DOHH2 (cell line): ENCODE data around the gene CKB.
"Not testable (repeated sequence)": the region's sequence is repeated elsewhere in the genome, so short reads cannot be mapped to it uniquely, and the experiment has no call there.

ENCODE experiments used
- H3F3A ChIP-seq: fragments of 200-600 bp; sonication (generic), shearing (Covaris generic); 2 replicates; pipeline ENCODE4 v1.6.0; 2016; ENCODE audit warnings: antibody characterized with exemption, mild to moderate bottlenecking; ENCODE audit not compliant: control insufficient read depth, insufficient read depth
- H3K27ac ChIP-seq: fragments of 200-600 bp; sonication (generic); 2 replicates; pipeline ENCODE4 v1.5.1; 2014; ENCODE audit warnings: low read depth, mild to moderate bottlenecking, low read length, moderate library complexity
- H3K27me3 ChIP-seq: fragments of 200-600 bp; sonication (generic); 2 replicates; pipeline ENCODE4 v1.6.1; 2014; ENCODE audit warnings: mild to moderate bottlenecking, low read length, mixed read lengths; ENCODE audit not compliant: control insufficient read depth
- H3K36me3 ChIP-seq: fragments of 200-600 bp; sonication (generic); 2 replicates; pipeline ENCODE4 v1.6.1; 2014; ENCODE audit warnings: mild to moderate bottlenecking, low read length, moderate library complexity, mixed read lengths; ENCODE audit not compliant: control insufficient read depth
- H3K4me1 ChIP-seq: fragments of 200-600 bp; sonication (generic); 2 replicates; pipeline ENCODE4 v1.6.1; 2014; ENCODE audit warnings: mild to moderate bottlenecking, low read length, mixed read lengths; ENCODE audit not compliant: control insufficient read depth
- H3K4me2 ChIP-seq: fragments of 200-600 bp; sonication (generic); 2 replicates; pipeline ENCODE4 v1.6.0; 2014; ENCODE audit warnings: mild to moderate bottlenecking, low read length, moderate library complexity
- H3K4me3 ChIP-seq: fragments of 200-600 bp; sonication (generic); 2 replicates; pipeline ENCODE4 v1.5.1; 2014; ENCODE audit warnings: mild to moderate bottlenecking, low read length, mixed read lengths
- H3K79me2 ChIP-seq: fragments of 200-600 bp; sonication (generic); 2 replicates; pipeline ENCODE4 v1.6.1; 2014; ENCODE audit warnings: mild to moderate bottlenecking, low read length, mixed read lengths; ENCODE audit not compliant: control insufficient read depth
- H3K9me2 ChIP-seq: fragments of 200-600 bp; sonication (generic); replicated peaks from 2 replicates; pipeline ENCODE4 v1.6.1; 2014; ENCODE audit warnings: mild to moderate bottlenecking, low read length, mixed read lengths; ENCODE audit not compliant: control insufficient read depth
- H3K9me3 ChIP-seq: fragments of 200-600 bp; sonication (generic); 2 replicates; pipeline ENCODE4 v1.6.1; 2014; ENCODE audit warnings: antibody characterized with exemption, low read length, mixed read lengths; ENCODE audit not compliant: control insufficient read depth, insufficient read depth
- H4K20me1 ChIP-seq: fragments of 200-600 bp; sonication (generic); 2 replicates; pipeline ENCODE4 v1.6.0; 2014; ENCODE audit warnings: low read depth, mild to moderate bottlenecking, antibody characterized with exemption, low read length, moderate library complexity; ENCODE audit not compliant: control insufficient read depth, insufficient read depth
- CTCF ChIP-seq: fragments of 200-600 bp; sonication (generic); IDR thresholded peaks from one replicate; pipeline ENCODE4 v1.5.1; 2014; ENCODE audit warnings: antibody characterized with exemption, mild to moderate bottlenecking, low read depth, low read length; ENCODE audit not compliant: poor library complexity, severe bottlenecking
- EZH2phosphoT487 ChIP-seq: fragments of 200-600 bp; sonication (generic); IDR thresholded peaks from 2 replicates; pipeline ENCODE4 v1.6.1; 2017; ENCODE audit warnings: borderline replicate concordance, mild to moderate bottlenecking, antibody characterized with exemption, low read length, moderate library complexity, mixed read lengths

CKB gene

GRCh38 chr14:103526247-103526913 is 3.8 kb upstream of the CKB start:
- Histone ChIP-seq H4K20me1 (no peaks in the 10 kb centered on the region), H3K36me3 (peaks cover 16% of the 10 kb centered on the region), H3K4me2 (no peak overlapping the region), H3K27ac (no peak overlapping the region), H3K9me3 (no peaks in the 10 kb centered on the region), H3K79me2 (peaks cover 32% of the 10 kb centered on the region), H3K27me3 (peaks cover 7% of the 10 kb centered on the region), H3F3A (no peaks in the 10 kb centered on the region), H3K9me2 (no peaks in the 10 kb centered on the region), H3K4me1 (peaks cover 39% of the 10 kb centered on the region), H3K4me3 (no peak overlapping the region)
- TF ChIP-seq CTCF (no peak), EZH2phosphoT487 (no peak)

- H3K27ac ChIP-seq, H3K36me3 ChIP-seq, H3K4me3 ChIP-seq, H3F3A ChIP-seq, H3K9me2 ChIP-seq, H3K9me3 ChIP-seq, H4K20me1 ChIP-seq, H3K4me2 ChIP-seq: not testable (repeated sequence)
- Histone ChIP-seq H3K79me2 (peaks cover 25% of the 10 kb centered on the region), H3K4me1 (peaks cover 39% of the 10 kb centered on the region), H3K27me3 (peaks cover 14% of the 10 kb centered on the region)
These were observed 3.0 kb upstream of the CKB start for GRCh38 chr14:103525430-103526246.

- H3K9me3 ChIP-seq: no peaks in the 10 kb centered on the region
- H3K27ac ChIP-seq: no peak overlapping the region
- H3K27me3 ChIP-seq: peaks cover 21% of the 10 kb centered on the region
- H3K4me3 ChIP-seq: no peak overlapping the region
- H3K4me1 ChIP-seq: peaks cover 39% of the 10 kb centered on the region
- H3K9me2 ChIP-seq: no peaks in the 10 kb centered on the region
- peak; percentile 49 for TF ChIP-seq CTCF
- no peak for TF ChIP-seq EZH2phosphoT487
- H3K4me2 ChIP-seq: no peak overlapping the region
- H3F3A ChIP-seq: 0 out of 2 replicates have a peak, but pooled peaks cover 2% of the 10 kb centered on the region
- no peaks in the 10 kb centered on the region; the same call in 1 of the 2 replicates for H3K36me3 ChIP-seq
- peaks cover 11% of the 10 kb centered on the region for H3K79me2 ChIP-seq
- H4K20me1 ChIP-seq: 0 out of 2 replicates have a peak, but pooled peaks cover under 1% of the 10 kb centered on the region
These were observed 1.6 kb upstream of the CKB start for GRCh38 chr14:103524002-103524935.
